Vagina (tissue), 2 donors: ENCODE measurements around the gene USE1. TPM values are rescaled to one million over a fixed set of nuclear protein-coding genes. Genes with fewer than 3 reads are reported as not detected.

Source experiments
- DNase-seq, 2 donors: peaks; one replicate each; pipeline ENCODE4 v3.0.0-alpha.2; 2017; ENCODE audit errors: extremely low spot score in 2 of 2
- H3K27ac ChIP-seq: fragments of 200-600 bp; sonication (generic); one replicate; pipeline ENCODE4 v1.5.1; 2019
- H3K27me3 ChIP-seq: fragments of 200-600 bp; sonication (generic); one replicate; pipeline ENCODE4 v1.5.1; 2019
- H3K36me3 ChIP-seq, 2 donors: fragments of 200-600 bp; sonication (generic); one replicate each; pipeline ENCODE4 v1.5.1; 2017 to 2019
- H3K4me1 ChIP-seq: fragments of 200-600 bp; sonication (generic); one replicate; pipeline ENCODE4 v1.5.1; 2019
- H3K4me3 ChIP-seq, 2 donors: fragments of 200-600 bp; sonication (generic); 1 replicate in 1 of 2; 2 replicates in 1 of 2; pipeline ENCODE4 v1.5.1; 2016 to 2019
- H3K9me3 ChIP-seq: fragments of 200-600 bp; sonication (generic); one replicate; pipeline ENCODE4 v1.5.1; 2019
- POLR2A ChIP-seq, 2 donors: fragments of 450-650 bp; IDR thresholded peaks; one replicate each; pipeline ENCODE4 v1.6.1; 2017; ENCODE audit warnings: antibody characterized with exemption in 2 of 2, mild to moderate bottlenecking in 2 of 2, moderate library complexity in 2 of 2
- POLR2AphosphoS5 ChIP-seq, 2 donors: sonication (generic); formaldehyde crosslinking; IDR thresholded peaks; one replicate each; pipeline ENCODE4 v1.9.0; 2017; ENCODE audit warnings: antibody characterized with exemption in 2 of 2, mild to moderate bottlenecking in 2 of 2, low read depth in 1 of 2; ENCODE audit not compliant: insufficient read depth in 1 of 2
- intact Hi-C: fragments of 100-400 bp; cut with DNase I; formaldehyde crosslinking; loops from one replicate; pipeline ENCODE4 v1.15.1; 2023
- total RNA-seq: library from RNA; depleted of rRNA; stranded (reverse); fragments of >200 nt; gene quantifications from one replicate; pipeline ENCODE4 v1.2.3, GENCODE V29; 2016
- TF ChIP-seq, protein P1 (sequence below), 3 experiments: fragments of 450-650 bp in 2 of 3; fragments of 200-600 bp in 1 of 3; sonication (generic) in 1 of 3; IDR thresholded peaks; one replicate each; pipeline ENCODE4 v1.5.1; 2017 to 2019; ENCODE audit warnings: antibody characterized with exemption in 3 of 3, mild to moderate bottlenecking in 2 of 3, moderate library complexity in 2 of 3

USE1 gene
- total RNA-seq, 1 donor from 2014 or later: 30.9 TPM

DNA sequence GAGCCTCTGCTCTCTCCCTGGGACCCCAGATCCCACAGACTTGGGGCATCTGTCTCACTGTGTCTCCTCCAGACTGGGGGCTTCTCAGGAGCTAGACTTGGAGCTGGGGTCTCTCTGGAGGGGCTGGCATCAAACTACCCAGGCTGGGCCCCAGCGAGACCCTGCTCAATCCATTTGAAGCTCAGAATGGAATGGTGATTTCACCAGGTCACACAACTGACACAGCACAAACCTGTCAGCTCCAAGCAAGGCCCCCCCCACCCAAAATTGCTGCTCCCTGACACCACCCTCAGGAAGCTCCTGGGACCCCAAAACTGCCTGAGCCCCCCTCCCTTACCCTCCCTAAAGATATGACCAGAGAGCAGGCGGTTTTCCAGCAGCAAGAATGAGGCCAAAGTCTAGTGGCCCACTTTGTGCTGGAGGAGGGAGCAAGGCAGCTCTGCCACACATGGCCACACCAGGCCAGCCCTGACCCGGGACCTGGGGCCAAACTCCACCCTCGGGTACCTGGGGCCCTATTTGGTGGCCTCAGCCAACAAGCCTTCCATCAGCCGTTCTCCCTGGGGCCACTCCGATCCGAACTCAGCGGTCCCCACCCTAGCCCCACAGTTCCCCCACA lies 28.2 kb downstream of the USE1 start:
- H3K9me3 ChIP-seq: no peaks in the 10 kb centered on the region
- peaks cover 0 to 11% of the 10 kb centered on the region in 2 donors for H3K36me3 ChIP-seq
- H3K27ac ChIP-seq: peak overlapping the region; percentile 85
- no peaks in the 10 kb centered on the region for H3K27me3 ChIP-seq
- TF ChIP-seq POLR2AphosphoS5 (IDR thresholded peaks at IDR 0.05; ENCODE audit: insufficient read depth in 1 of 2, low read depth in 1 of 2) (no peak), POLR2A (IDR thresholded peaks at IDR 0.05) (no peak)
- TF ChIP-seq, protein P1, sequence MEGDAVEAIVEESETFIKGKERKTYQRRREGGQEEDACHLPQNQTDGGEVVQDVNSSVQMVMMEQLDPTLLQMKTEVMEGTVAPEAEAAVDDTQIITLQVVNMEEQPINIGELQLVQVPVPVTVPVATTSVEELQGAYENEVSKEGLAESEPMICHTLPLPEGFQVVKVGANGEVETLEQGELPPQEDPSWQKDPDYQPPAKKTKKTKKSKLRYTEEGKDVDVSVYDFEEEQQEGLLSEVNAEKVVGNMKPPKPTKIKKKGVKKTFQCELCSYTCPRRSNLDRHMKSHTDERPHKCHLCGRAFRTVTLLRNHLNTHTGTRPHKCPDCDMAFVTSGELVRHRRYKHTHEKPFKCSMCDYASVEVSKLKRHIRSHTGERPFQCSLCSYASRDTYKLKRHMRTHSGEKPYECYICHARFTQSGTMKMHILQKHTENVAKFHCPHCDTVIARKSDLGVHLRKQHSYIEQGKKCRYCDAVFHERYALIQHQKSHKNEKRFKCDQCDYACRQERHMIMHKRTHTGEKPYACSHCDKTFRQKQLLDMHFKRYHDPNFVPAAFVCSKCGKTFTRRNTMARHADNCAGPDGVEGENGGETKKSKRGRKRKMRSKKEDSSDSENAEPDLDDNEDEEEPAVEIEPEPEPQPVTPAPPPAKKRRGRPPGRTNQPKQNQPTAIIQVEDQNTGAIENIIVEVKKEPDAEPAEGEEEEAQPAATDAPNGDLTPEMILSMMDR (IDR thresholded peaks at IDR 0.05): no peak
- H3K4me1 ChIP-seq: peaks cover 54% of the 10 kb centered on the region
- intact Hi-C loops: no loop called here
- DNase-seq: no peak
- H3K4me3 ChIP-seq: peak overlapping the region; percentile 81

DNA sequence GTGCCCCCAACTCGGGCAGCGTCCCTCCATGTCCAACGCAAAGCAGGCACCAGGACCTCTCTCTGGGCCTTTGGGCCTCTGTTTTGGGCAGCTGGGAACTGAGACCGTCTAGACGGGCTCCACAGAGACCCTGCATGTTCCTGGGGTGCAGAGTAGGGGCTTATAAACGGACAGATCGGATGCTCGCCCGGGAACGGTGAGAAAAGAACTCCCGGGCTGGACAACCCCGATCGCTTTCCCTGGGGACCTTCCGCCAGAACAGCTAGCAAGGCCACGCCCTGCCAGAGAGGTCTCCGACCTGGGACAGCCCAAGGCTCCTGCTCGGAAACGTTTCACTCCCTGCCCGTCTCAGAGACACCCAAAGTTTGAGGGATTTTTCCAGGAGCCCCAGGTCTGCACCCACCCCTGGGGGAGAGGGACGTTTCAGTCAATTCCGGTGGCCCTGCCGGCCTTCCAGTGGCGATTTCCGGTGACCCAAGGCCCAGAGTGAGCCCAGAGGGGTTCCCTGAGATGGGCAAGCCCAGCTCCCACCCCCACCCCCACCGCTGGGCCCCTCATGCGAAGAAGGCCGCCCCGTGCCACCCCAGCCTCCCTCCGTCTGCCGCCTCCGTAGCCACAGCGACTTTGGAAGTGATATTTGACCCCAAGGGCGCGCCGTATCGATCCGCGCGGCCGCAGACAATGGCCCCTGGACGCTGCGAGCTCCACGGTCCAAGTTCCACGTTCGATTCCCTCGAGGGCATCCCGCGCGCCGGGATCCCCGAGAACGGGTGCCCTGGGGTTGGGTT lies 28.9 kb downstream of the USE1 start:
- Histone ChIP-seq H3K27ac (peak overlapping the region; percentile 85), H3K4me1 (peaks cover 55% of the 10 kb centered on the region), H3K36me3 (peaks cover 0 to 7% of the 10 kb centered on the region in 2 donors), H3K27me3 (no peaks in the 10 kb centered on the region), H3K4me3 (peak overlapping the region; percentile 81), H3K9me3 (no peaks in the 10 kb centered on the region)
- intact Hi-C loops: no loop called here
- TF ChIP-seq, protein P1 (IDR thresholded peaks at IDR 0.05): no peak
- peak in 1 of 2 donors; percentile 27 for TF ChIP-seq POLR2AphosphoS5 (IDR thresholded peaks at IDR 0.05; ENCODE audit: insufficient read depth in 1 of 2, low read depth in 1 of 2)
- no peak for TF ChIP-seq POLR2A (IDR thresholded peaks at IDR 0.05)
- no peak for DNase-seq

DNA sequence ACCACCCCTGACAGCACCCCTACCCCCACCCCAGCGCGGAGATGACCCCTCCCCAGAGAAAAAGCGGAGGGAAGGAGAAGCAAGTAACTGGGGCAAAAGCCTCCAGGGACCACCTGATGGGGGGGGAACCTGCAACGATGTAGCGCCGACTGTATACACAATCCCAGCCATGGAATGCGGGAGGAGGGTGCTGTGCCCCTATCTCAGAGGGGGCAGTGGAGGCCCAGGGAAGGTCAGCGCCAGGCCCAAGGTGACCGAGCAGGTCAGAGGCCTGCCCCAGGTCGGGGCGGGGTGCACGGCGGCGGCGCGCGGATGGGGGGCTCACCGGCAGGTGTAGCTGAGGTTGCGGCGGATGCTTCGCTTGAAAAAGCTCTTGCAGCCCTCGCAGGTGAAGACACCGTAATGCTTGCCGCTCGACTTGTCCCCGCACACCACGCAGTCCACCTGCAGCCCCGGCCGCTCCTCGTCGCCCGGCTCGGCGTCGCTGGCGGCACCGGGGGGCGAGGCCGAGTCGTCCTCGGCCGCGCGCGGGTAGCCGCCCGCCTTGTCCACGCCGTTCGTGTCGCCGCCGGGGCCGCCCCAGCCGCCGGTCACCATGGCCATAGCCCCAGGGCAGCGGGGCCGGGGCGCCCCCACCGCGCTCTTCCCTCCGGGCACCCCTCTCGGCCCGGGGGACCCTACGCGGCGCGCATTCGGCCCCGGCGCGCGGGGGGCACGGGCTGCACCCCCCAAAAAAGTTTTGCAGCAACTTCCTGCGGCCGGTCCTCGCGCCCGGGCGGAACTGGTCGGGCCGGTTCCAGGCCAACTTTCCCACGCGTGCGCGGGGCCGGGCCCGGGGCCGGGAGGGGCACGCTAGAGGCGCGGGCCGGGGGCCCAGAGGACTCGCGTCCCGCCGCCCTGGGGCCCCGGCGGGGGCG lies 29.7 kb downstream of the USE1 start:
- intact Hi-C loops: no loop called here
- peaks cover 0 to 7% of the 10 kb centered on the region in 2 donors for H3K36me3 ChIP-seq
- TF ChIP-seq POLR2AphosphoS5 (IDR thresholded peaks at IDR 0.05; ENCODE audit: insufficient read depth in 1 of 2, low read depth in 1 of 2) (no peak), POLR2A (IDR thresholded peaks at IDR 0.05) (no peak)
- TF ChIP-seq, protein P1 (IDR thresholded peaks at IDR 0.05): no peak
- H3K9me3 ChIP-seq: no peaks in the 10 kb centered on the region
- DNase-seq: no peak
- peak overlapping the region; percentile 81 for H3K4me3 ChIP-seq
- H3K27ac ChIP-seq: peak overlapping the region; percentile 85
- H3K4me1 ChIP-seq: peaks cover 55% of the 10 kb centered on the region
- H3K27me3 ChIP-seq: no peaks in the 10 kb centered on the region

DNA sequence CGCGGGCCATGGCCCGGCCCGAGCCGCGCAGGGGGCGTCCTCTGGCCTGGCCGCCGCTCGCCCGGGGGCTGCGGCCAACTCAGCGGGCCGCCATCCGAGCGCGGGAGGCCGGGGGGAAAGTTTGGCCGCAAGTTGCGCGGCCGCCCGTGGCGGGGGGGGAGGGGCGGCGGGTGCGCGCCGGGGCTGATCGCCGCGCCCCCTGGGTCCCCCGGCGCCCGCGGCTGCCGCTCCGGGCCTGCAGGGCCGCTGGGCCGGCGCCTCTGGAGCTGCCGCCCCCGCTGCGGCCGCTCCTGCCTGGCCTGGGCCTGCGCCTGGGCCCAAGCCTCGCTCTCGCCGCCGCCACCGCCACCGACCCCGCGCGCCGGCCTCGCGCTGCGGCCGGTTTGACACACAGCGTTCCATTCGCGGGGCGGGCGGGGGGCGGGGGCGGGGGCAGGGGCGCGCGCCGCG lies 30.4 kb downstream of the USE1 start, which contains the start of gene NR2F6:
Gene NR2F6 (minus strand): TSS at position 385 of the 450 bp plus-strand sequence. CDS start 699 bp downstream, outside the sequence.
- no peaks in the 10 kb centered on the region for H3K27me3 ChIP-seq
- TF ChIP-seq, protein P1 (IDR thresholded peaks at IDR 0.05): no peak
- peak in 1 of 2 donors; percentile 46 for TF ChIP-seq POLR2A (IDR thresholded peaks at IDR 0.05)
- peaks cover 55% of the 10 kb centered on the region for H3K4me1 ChIP-seq
- H3K36me3 ChIP-seq: peaks cover 0 to 5% of the 10 kb centered on the region in 2 donors
- no peak for DNase-seq
- intact Hi-C loops: no loop called here
- no peaks in the 10 kb centered on the region for H3K9me3 ChIP-seq
- peak within 1 kb of the TSS; percentile 85 for H3K27ac ChIP-seq
- H3K4me3 ChIP-seq: peak within 1 kb of the TSS; percentile 81
